Bronchial epithelial cell (primary cell): ENCODE data around the gene TMEM175. TPM values are rescaled to one million over a fixed set of nuclear protein-coding genes. Genes with fewer than 3 reads are reported as not detected.

Experiments
- DNase-seq: peaks from one replicate; pipeline ENCODE4 v3.0.0-alpha.2; 2010; ENCODE audit warnings: low read depth
- FAIRE-seq: peaks from 2 replicates; lab custom pipeline; 2011; peaks lifted over from hg19 to GRCh38; lab: Jason Lieb, UNC
- H3K27me3 ChIP-seq: 2 replicates; pipeline ENCODE4 v1.5.1; 2011; ENCODE audit warnings: low read length; ENCODE audit not compliant: control insufficient read depth, insufficient read depth
- H3K36me3 ChIP-seq: 2 replicates; pipeline ENCODE4 v1.5.1; 2011; ENCODE audit warnings: low read length; ENCODE audit not compliant: control insufficient read depth, insufficient read depth
- H3K4me3 ChIP-seq: 2 replicates; pipeline ENCODE4 v1.5.1; 2011; ENCODE audit warnings: mild to moderate bottlenecking, low read depth, low read length, control low read depth
- CTCF ChIP-seq: IDR thresholded peaks from 2 replicates; pipeline ENCODE4 v1.5.1; 2011; ENCODE audit warnings: mild to moderate bottlenecking, moderate library complexity, low read length, control low read depth, inconsistent platforms; ENCODE audit not compliant: insufficient read depth, severe bottlenecking
- total RNA-seq: library from RNA; depleted of rRNA; stranded (reverse); fragments of >200 nt; gene quantifications from 2 replicates; pipeline ENCODE4 v1.2.1, GENCODE V29; 2014

Gene TMEM175
- total RNA-seq, 1 donor from 2014 or later = 3.4 TPM

GRCh38 chr4:978957-979701 is 46.9 kb downstream of the TMEM175 start:
- TF ChIP-seq CTCF = no peak
- peak; percentile 28 for FAIRE-seq
- H3K4me3 ChIP-seq = no peak overlapping the region

GRCh38 chr4:982291-982690 is 50.0 kb downstream of the TMEM175 start:
- TF ChIP-seq CTCF = no peak
- DNase-seq (no peak), FAIRE-seq (no peak)
- Histone ChIP-seq H3K36me3 (no peaks in the 10 kb centered on the region), H3K4me3 (no peak overlapping the region), H3K27me3 (no peaks in the 10 kb centered on the region)

More at GRCh38 chr4:978957-979701, 46.9 kb downstream of the TMEM175 start:
- H3K36me3 ChIP-seq = no peaks in the 10 kb centered on the region
- DNase-seq = peak; percentile 61
- no peaks in the 10 kb centered on the region for H3K27me3 ChIP-seq

GRCh38 chr4:982814-983213 is 50.6 kb downstream of the TMEM175 start:
- no peaks in the 10 kb centered on the region for H3K36me3 ChIP-seq
- H3K4me3 ChIP-seq = no peak overlapping the region
- FAIRE-seq (no peak), DNase-seq (no peak)
- H3K27me3 ChIP-seq = no peaks in the 10 kb centered on the region
- TF ChIP-seq CTCF = no peak

- DNase-seq = no peak
- TF ChIP-seq CTCF = no peak
- Histone ChIP-seq H3K27me3 (no peaks in the 10 kb centered on the region), H3K4me3 (no peak overlapping the region), H3K36me3 (no peaks in the 10 kb centered on the region)
- no peak for FAIRE-seq
Observed at GRCh38 chr4:984336-985054, 52.2 kb downstream of the TMEM175 start.

- peaks cover 5% of the 10 kb centered on the region for H3K36me3 ChIP-seq
- no peak for TF ChIP-seq CTCF
- FAIRE-seq (no peak), DNase-seq (peak; percentile 39)
- H3K4me3 ChIP-seq = peak overlapping the region; percentile 27
- no peaks in the 10 kb centered on the region for H3K27me3 ChIP-seq
Observed at GRCh38 chr4:985123-985830, 53.0 kb downstream of the TMEM175 start.
